GM18873 (cell line): ENCODE results near the gene TCOF1.
"Not testable (repeated sequence)": the region's sequence is repeated elsewhere in the genome, so short reads cannot be mapped to it uniquely, and the experiment has no call there.

ENCODE experiments used
- ATAC-seq: cut with Tn5 transposase; IDR thresholded peaks from one replicate; pipeline ENCODE4 v1.9.1; 2021; ENCODE audit warnings: mild to moderate bottlenecking, moderate library complexity, moderate number of reproducible peaks; ENCODE audit not compliant: unreplicated experiment, low FRiP score

Gene TCOF1

GRCh38 chr5:150402229-150402773, 44.8 kb downstream of the TCOF1 start:
- no peak for ATAC-seq

- no peak for ATAC-seq
Measured at GRCh38 chr5:150402901-150403342, 45.4 kb downstream of the TCOF1 start.

GRCh38 chr5:150404121-150404520, 46.6 kb downstream of the TCOF1 start:
- no peak for ATAC-seq

GRCh38 chr5:150404535-150404934, 47.0 kb downstream of the TCOF1 start:
- no peak for ATAC-seq

- no peak for ATAC-seq
Measured at GRCh38 chr5:150404941-150405816, 47.7 kb downstream of the TCOF1 start.

GRCh38 chr5:150406103-150406722, 48.7 kb downstream of the TCOF1 start:
- ATAC-seq, result no peak

- ATAC-seq, result no peak
Measured at GRCh38 chr5:150406723-150407095, 49.2 kb downstream of the TCOF1 start.

- ATAC-seq, result no peak
Measured at GRCh38 chr5:150407096-150407720, 49.7 kb downstream of the TCOF1 start.

- no peak for ATAC-seq
Measured at GRCh38 chr5:150408231-150408943, 50.9 kb downstream of the TCOF1 start.

GRCh38 chr5:150409638-150410523, 52.4 kb downstream of the TCOF1 start:
- ATAC-seq, result peak; percentile 32

- ATAC-seq, result no peak
Measured at GRCh38 chr5:150410524-150411244, 53.2 kb downstream of the TCOF1 start.

GRCh38 chr5:150411245-150411979, 53.9 kb downstream of the TCOF1 start:
- ATAC-seq, result no peak

GRCh38 chr5:150412319-150413175, 55.0 kb downstream of the TCOF1 start, which contains the start of gene CD74:
TSS of gene CD74 (minus strand) at chr5:150412910. CDS start at chr5:150412749, 161 bp downstream.
- ATAC-seq, result peak; percentile 69

GRCh38 chr5:150413176-150413901, 55.8 kb downstream of the TCOF1 start:
- no peak for ATAC-seq

GRCh38 chr5:150413902-150414790, 56.6 kb downstream of the TCOF1 start:
- ATAC-seq, result not testable (repeated sequence)
